ENCODE measurements around the gene GPC3. TPM values are rescaled to one million over a fixed set of nuclear protein-coding genes. Genes with fewer than 3 reads are reported as not detected.
"Not testable (repeated sequence)": the region's sequence is repeated elsewhere in the genome, so short reads cannot be mapped to it uniquely, and the experiment has no call there.

Gene GPC3
- total RNA-seq, 2 experiments from 2014 or later: 0.40 to 0.72 TPM

- Mint-ChIP-seq H3K27ac (no peak overlapping the region), H3K4me3 (no peak overlapping the region), H3K9me3 (no peaks in the 10 kb centered on the region), H3K4me1 (no peaks in the 10 kb centered on the region), H3K36me3 (no peaks in the 10 kb centered on the region), H3K27me3 (no peaks in the 10 kb centered on the region)
- ATAC-seq (ENCODE audit: low read depth) (no peak), DNase-seq (no peak)
- POLR2A ChIA-PET: no interaction called here
These were observed 345.0 kb downstream of the GPC3 start for GRCh38 chrX:133640161-133641015.

GRCh38 chrX:133639726-133640125, 345.7 kb downstream of the GPC3 start:
- ATAC-seq (ENCODE audit: low read depth) (no peak), DNase-seq (no peak)
- no peaks in the 10 kb centered on the region for H3K9me3 Mint-ChIP-seq
- H3K4me1 Mint-ChIP-seq: no peaks in the 10 kb centered on the region
- no peaks in the 10 kb centered on the region for H3K27me3 Mint-ChIP-seq
- H3K36me3 Mint-ChIP-seq: no peaks in the 10 kb centered on the region
- POLR2A ChIA-PET: no interaction called here
- no peak overlapping the region for H3K27ac Mint-ChIP-seq
- H3K4me3 Mint-ChIP-seq: no peak overlapping the region

GRCh38 chrX:133638285-133638684, 347.1 kb downstream of the GPC3 start:
- POLR2A ChIA-PET: no interaction called here
- Mint-ChIP-seq H3K9me3 (no peaks in the 10 kb centered on the region), H3K27ac (no peak overlapping the region), H3K27me3 (no peaks in the 10 kb centered on the region), H3K36me3 (no peaks in the 10 kb centered on the region), H3K4me3 (no peak overlapping the region), H3K4me1 (no peaks in the 10 kb centered on the region)
- DNase-seq (no peak), ATAC-seq (ENCODE audit: low read depth) (no peak)

- no peaks in the 10 kb centered on the region for H3K4me1 Mint-ChIP-seq
- no peak for ATAC-seq (ENCODE audit: low read depth)
- DNase-seq: no peak
- no peaks in the 10 kb centered on the region for H3K36me3 Mint-ChIP-seq
- no peaks in the 10 kb centered on the region for H3K9me3 Mint-ChIP-seq
- no peaks in the 10 kb centered on the region for H3K27me3 Mint-ChIP-seq
- POLR2A ChIA-PET: no interaction called here
- H3K27ac Mint-ChIP-seq: no peak overlapping the region
- H3K4me3 Mint-ChIP-seq: no peak overlapping the region
These were observed 347.6 kb downstream of the GPC3 start for GRCh38 chrX:133637765-133638164.

GRCh38 chrX:133636009-133636408, 349.4 kb downstream of the GPC3 start:
- no peaks in the 10 kb centered on the region for H3K36me3 Mint-ChIP-seq
- ATAC-seq (ENCODE audit: low read depth): no peak
- no peak overlapping the region for H3K27ac Mint-ChIP-seq
- POLR2A ChIA-PET: no interaction called here
- no peaks in the 10 kb centered on the region for H3K27me3 Mint-ChIP-seq
- H3K9me3 Mint-ChIP-seq: no peaks in the 10 kb centered on the region
- no peaks in the 10 kb centered on the region for H3K4me1 Mint-ChIP-seq
- DNase-seq: no peak
- H3K4me3 Mint-ChIP-seq: no peak overlapping the region

GRCh38 chrX:133634416-133634815, 351.0 kb downstream of the GPC3 start:
- Mint-ChIP-seq H3K4me3 (no peak overlapping the region), H3K27me3 (no peaks in the 10 kb centered on the region), H3K4me1 (no peaks in the 10 kb centered on the region), H3K27ac (no peak overlapping the region), H3K9me3 (no peaks in the 10 kb centered on the region), H3K36me3 (no peaks in the 10 kb centered on the region)
- no peak for DNase-seq
- POLR2A ChIA-PET: no interaction called here
- ATAC-seq (ENCODE audit: low read depth): no peak

GRCh38 chrX:133633950-133634349, 351.4 kb downstream of the GPC3 start:
- H3K36me3 Mint-ChIP-seq: no peaks in the 10 kb centered on the region
- ATAC-seq (ENCODE audit: low read depth) (no peak), DNase-seq (no peak)
- H3K9me3 Mint-ChIP-seq: no peaks in the 10 kb centered on the region
- H3K4me3 Mint-ChIP-seq: no peak overlapping the region
- no peaks in the 10 kb centered on the region for H3K27me3 Mint-ChIP-seq
- no peak overlapping the region for H3K27ac Mint-ChIP-seq
- POLR2A ChIA-PET: no interaction called here
- no peaks in the 10 kb centered on the region for H3K4me1 Mint-ChIP-seq

GRCh38 chrX:133633162-133633561, 352.2 kb downstream of the GPC3 start:
- no peaks in the 10 kb centered on the region for H3K9me3 Mint-ChIP-seq
- POLR2A ChIA-PET: no interaction called here
- no peaks in the 10 kb centered on the region for H3K4me1 Mint-ChIP-seq
- no peaks in the 10 kb centered on the region for H3K27me3 Mint-ChIP-seq
- ATAC-seq (ENCODE audit: low read depth) (no peak), DNase-seq (no peak)
- no peak overlapping the region for H3K4me3 Mint-ChIP-seq
- H3K36me3 Mint-ChIP-seq: no peaks in the 10 kb centered on the region
- H3K27ac Mint-ChIP-seq: no peak overlapping the region

GRCh38 chrX:133630362-133630761, 355.0 kb downstream of the GPC3 start:
- POLR2A ChIA-PET: no interaction called here
- no peak for ATAC-seq (ENCODE audit: low read depth)
- no peaks in the 10 kb centered on the region for H3K27me3 Mint-ChIP-seq
- no peak for DNase-seq
- no peak overlapping the region for H3K27ac Mint-ChIP-seq
- no peaks in the 10 kb centered on the region for H3K9me3 Mint-ChIP-seq
- no peaks in the 10 kb centered on the region for H3K36me3 Mint-ChIP-seq
- no peak overlapping the region for H3K4me3 Mint-ChIP-seq
- no peaks in the 10 kb centered on the region for H3K4me1 Mint-ChIP-seq

GRCh38 chrX:133627673-133628072, 357.7 kb downstream of the GPC3 start:
- no peaks in the 10 kb centered on the region for H3K36me3 Mint-ChIP-seq
- no peak overlapping the region for H3K27ac Mint-ChIP-seq
- H3K4me3 Mint-ChIP-seq: no peak overlapping the region
- POLR2A ChIA-PET: no interaction called here
- no peak for ATAC-seq (ENCODE audit: low read depth)
- no peaks in the 10 kb centered on the region for H3K9me3 Mint-ChIP-seq
- no peaks in the 10 kb centered on the region for H3K4me1 Mint-ChIP-seq
- no peaks in the 10 kb centered on the region for H3K27me3 Mint-ChIP-seq
- no peak for DNase-seq

GRCh38 chrX:133621384-133621783, 364.0 kb downstream of the GPC3 start:
- H3K9me3 Mint-ChIP-seq; POLR2A ChIA-PET; H3K27me3 Mint-ChIP-seq; ATAC-seq (ENCODE audit: low read depth); H3K27ac Mint-ChIP-seq; DNase-seq; H3K4me1 Mint-ChIP-seq; H3K36me3 Mint-ChIP-seq; H3K4me3 Mint-ChIP-seq: not testable (repeated sequence)

- POLR2A ChIA-PET: no interaction called here
- Mint-ChIP-seq H3K27me3 (no peaks in the 10 kb centered on the region), H3K27ac (no peak overlapping the region), H3K4me3 (no peak overlapping the region), H3K9me3 (no peaks in the 10 kb centered on the region), H3K36me3 (no peaks in the 10 kb centered on the region), H3K4me1 (no peaks in the 10 kb centered on the region)
- DNase-seq (no peak), ATAC-seq (ENCODE audit: low read depth) (no peak)
These were observed 373.7 kb downstream of the GPC3 start for GRCh38 chrX:133611676-133612075.

GRCh38 chrX:133610056-133610455, 375.3 kb downstream of the GPC3 start:
- POLR2A ChIA-PET: no interaction called here
- H3K36me3 Mint-ChIP-seq: no peaks in the 10 kb centered on the region
- DNase-seq: no peak
- H3K4me3 Mint-ChIP-seq: no peak overlapping the region
- ATAC-seq (ENCODE audit: low read depth): no peak
- H3K9me3 Mint-ChIP-seq: no peaks in the 10 kb centered on the region
- H3K27me3 Mint-ChIP-seq: no peaks in the 10 kb centered on the region
- no peak overlapping the region for H3K27ac Mint-ChIP-seq
- no peaks in the 10 kb centered on the region for H3K4me1 Mint-ChIP-seq

GRCh38 chrX:133609166-133609565, 376.2 kb downstream of the GPC3 start:
- no peak overlapping the region for H3K27ac Mint-ChIP-seq
- no peaks in the 10 kb centered on the region for H3K9me3 Mint-ChIP-seq
- H3K27me3 Mint-ChIP-seq: no peaks in the 10 kb centered on the region
- H3K4me1 Mint-ChIP-seq: no peaks in the 10 kb centered on the region
- POLR2A ChIA-PET: no interaction called here
- no peaks in the 10 kb centered on the region for H3K36me3 Mint-ChIP-seq
- no peak overlapping the region for H3K4me3 Mint-ChIP-seq
- ATAC-seq (ENCODE audit: low read depth): no peak
- DNase-seq: no peak

- DNase-seq: no peak
- Mint-ChIP-seq H3K4me1 (no peaks in the 10 kb centered on the region), H3K36me3 (no peaks in the 10 kb centered on the region), H3K9me3 (no peaks in the 10 kb centered on the region), H3K4me3 (no peak overlapping the region), H3K27ac (no peak overlapping the region), H3K27me3 (no peaks in the 10 kb centered on the region)
- ATAC-seq (ENCODE audit: low read depth): no peak
- POLR2A ChIA-PET: no interaction called here
These were observed 377.0 kb downstream of the GPC3 start for GRCh38 chrX:133608406-133608805.

All from activated naive CD8-positive, alpha-beta T cell treated with anti-CD3 and anti-CD28 coated beads, Interleukin-2, amount 10 ng/mL, durations not matched to agents 7 days and 5 days (primary cell).